Adipocyte (in vitro differentiated cells): Measurements from ENCODE around the gene CARNS1.
"Not testable (repeated sequence)": the region's sequence is repeated elsewhere in the genome, so short reads cannot be mapped to it uniquely, and the experiment has no call there.

Source experiments
- DNase-seq: peaks from one replicate; pipeline ENCODE4 v3.0.0-alpha.2; 2015; ENCODE audit warnings: low read depth
- H3K27me3 ChIP-seq: replicated peaks from 2 replicates; pipeline ENCODE4 v1.7.0; 2013; ENCODE audit warnings: mild to moderate bottlenecking, low read length, moderate library complexity; ENCODE audit not compliant: control insufficient read depth, insufficient read depth
- H3K36me3 ChIP-seq: 2 replicates; pipeline ENCODE4 v1.7.0; 2013; ENCODE audit warnings: low read length, mild to moderate bottlenecking, moderate library complexity; ENCODE audit not compliant: control insufficient read depth, insufficient read depth, severe bottlenecking
- H3K4me1 ChIP-seq: 2 replicates; pipeline ENCODE4 v1.7.0; 2013; ENCODE audit warnings: mild to moderate bottlenecking, low read length, moderate library complexity; ENCODE audit not compliant: control insufficient read depth, insufficient read depth
- H3K4me3 ChIP-seq: 2 replicates; pipeline ENCODE4 v1.7.0; 2013; ENCODE audit warnings: mild to moderate bottlenecking, low read length, moderate library complexity
- H3K9ac ChIP-seq: 2 replicates; pipeline ENCODE4 v1.7.0; 2013; ENCODE audit warnings: mild to moderate bottlenecking, low read length, moderate library complexity
- H3K9me3 ChIP-seq: 2 replicates; pipeline ENCODE4 v1.7.0; 2013; ENCODE audit warnings: mild to moderate bottlenecking, low read length, moderate library complexity; ENCODE audit not compliant: control insufficient read depth

CARNS1 gene

DNA sequence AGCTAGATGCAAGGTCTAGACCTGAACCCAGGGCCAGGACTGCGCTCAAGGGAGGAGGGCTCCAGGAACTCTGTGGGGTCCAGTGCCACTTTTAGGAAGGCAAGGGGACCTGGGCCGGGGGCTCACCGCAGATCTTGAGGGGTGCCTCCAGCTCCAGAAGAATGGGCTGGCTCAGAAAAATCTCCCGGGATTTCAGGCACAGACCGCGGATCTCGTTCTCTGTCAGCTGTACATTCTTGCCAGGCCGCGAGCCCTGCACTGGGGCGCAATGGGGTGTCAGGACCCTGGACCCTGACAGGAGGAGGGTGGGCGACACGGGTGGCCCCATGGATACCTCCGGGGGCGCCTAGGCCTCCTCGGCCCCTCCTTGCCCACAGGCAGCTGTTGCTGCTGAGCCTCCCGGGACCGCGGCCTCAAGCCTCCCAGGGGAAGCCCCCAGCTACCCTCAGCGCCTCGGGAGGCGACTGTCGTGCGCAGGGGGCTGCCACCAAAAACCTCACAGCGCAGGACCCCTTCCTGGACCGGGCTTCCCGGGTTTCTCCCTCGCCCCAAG lies 14.5 kb upstream of the CARNS1 start:
- DNase-seq, result peak; percentile 49
- H3K9me3 ChIP-seq, result no peaks in the 10 kb centered on the region
- peak overlapping the region; percentile 92 for H3K4me3 ChIP-seq
- peaks cover 29% of the 10 kb centered on the region for H3K36me3 ChIP-seq
- peak overlapping the region; percentile 97 for H3K9ac ChIP-seq
- H3K27me3 ChIP-seq, result no peaks in the 10 kb centered on the region
- peaks cover 14% of the 10 kb centered on the region for H3K4me1 ChIP-seq

DNA sequence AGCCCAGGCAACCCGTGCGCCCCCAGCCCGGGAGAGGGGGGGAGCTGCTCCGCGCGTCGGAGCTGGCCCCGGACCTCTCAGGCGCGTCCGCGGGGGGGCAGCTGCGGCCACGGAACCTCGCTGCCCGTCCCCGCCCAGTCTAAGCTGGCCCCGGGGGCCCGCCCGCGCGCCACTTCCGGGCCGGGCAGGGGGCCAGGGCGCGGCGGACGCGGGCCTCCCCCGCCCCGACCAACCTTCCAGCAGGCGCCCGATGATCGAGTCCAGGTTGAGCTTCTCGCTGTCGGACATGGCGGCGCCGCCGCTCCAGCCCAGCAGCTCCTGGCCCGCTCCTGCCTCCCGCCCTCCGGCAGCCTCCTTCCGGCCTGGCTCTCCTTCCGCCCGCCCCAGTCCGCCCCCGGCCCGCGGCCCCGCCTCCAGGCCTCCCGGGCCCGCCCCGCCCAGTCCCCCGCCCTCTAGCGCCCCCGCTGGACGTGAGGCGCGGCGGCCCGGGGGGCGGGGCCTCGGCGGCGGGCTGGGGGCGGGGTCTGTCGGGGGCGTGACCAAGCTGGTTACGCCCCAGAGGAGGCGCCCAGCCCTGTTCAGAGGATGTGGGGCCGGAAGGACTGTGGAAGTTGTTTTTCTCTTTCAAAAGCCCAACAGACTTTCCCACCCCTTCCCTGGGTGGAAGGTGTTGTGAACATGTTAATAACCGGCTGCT lies 13.8 kb upstream of the CARNS1 start, which contains the start of gene PPP1CA:
Gene PPP1CA, minus strand, starts transcription at position 364 of the 697 bp plus-strand sequence. Its CDS starts 76 bp downstream, at position 288.
- peak within 1 kb of the TSS; percentile 92 for H3K4me3 ChIP-seq
- H3K27me3 ChIP-seq, result no peaks in the 10 kb centered on the region
- H3K9me3 ChIP-seq, result no peaks in the 10 kb centered on the region
- peaks cover 25% of the 10 kb centered on the region for H3K36me3 ChIP-seq
- peaks cover 14% of the 10 kb centered on the region for H3K4me1 ChIP-seq
- peak; percentile 96 for DNase-seq
- peak within 1 kb of the TSS; percentile 97 for H3K9ac ChIP-seq

DNA sequence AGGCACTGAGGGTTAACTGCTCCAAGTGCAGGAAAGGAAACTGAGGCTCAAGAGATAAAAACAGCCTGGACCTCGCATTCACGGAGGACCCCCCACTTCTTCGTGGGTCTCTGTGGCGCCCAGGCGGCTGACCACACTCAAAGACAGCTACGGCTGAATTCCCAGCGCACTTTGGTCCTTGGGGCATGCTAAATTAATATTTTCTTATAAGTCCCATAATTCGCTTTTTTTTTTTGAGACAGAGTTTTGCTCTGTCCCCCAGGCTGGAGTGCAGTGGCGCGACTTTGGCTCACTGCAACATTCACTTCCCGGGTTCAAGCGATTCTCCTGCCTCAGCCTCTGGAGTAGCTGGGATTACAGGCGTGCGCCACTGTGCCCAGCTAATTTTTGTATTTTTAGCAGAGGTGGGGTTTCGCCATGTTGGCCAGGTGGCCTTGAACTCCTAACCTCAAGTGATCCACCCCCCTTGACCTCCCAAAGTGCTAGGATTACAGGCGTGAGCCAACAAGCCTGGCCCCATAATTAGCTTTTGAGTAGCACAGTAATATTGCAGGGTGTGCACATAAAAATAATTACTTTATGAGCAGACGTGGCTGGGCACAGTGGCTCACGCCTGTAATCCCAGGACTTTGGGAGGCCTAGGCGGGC lies 13.2 kb upstream of the CARNS1 start:
- peak overlapping the region; percentile 85 for H3K9ac ChIP-seq
- not testable (repeated sequence) for H3K9me3 ChIP-seq, DNase-seq, H3K27me3 ChIP-seq
- peaks cover 22% of the 10 kb centered on the region for H3K36me3 ChIP-seq
- H3K4me1 ChIP-seq, result peaks cover 14% of the 10 kb centered on the region
- peak overlapping the region; percentile 74 for H3K4me3 ChIP-seq

DNA sequence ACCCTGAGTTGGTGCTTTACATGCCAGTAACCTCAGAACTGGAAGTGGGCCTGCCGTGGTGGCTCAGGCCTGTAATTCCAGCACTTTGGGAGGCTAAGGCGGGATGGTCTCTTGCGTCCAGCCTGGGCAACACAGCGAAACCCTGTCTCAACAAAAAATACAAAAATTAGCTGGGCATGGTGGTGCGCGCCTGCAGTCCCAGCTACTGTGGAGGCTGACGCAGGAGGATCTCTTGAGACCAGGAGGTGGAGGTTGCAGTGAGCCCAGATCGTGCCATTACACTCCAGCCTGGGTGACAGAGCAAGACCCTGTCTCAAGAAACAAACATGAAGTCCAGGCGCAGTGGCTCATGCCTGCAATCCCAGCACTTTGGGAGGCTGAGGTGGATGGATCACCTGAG lies 12.4 kb upstream of the CARNS1 start:
- H3K9ac ChIP-seq, H3K9me3 ChIP-seq, H3K4me3 ChIP-seq, DNase-seq: not testable (repeated sequence)
- peaks cover 14% of the 10 kb centered on the region for H3K36me3 ChIP-seq
- peaks cover 14% of the 10 kb centered on the region for H3K4me1 ChIP-seq
- peaks cover 13% of the 10 kb centered on the region for H3K27me3 ChIP-seq

DNA sequence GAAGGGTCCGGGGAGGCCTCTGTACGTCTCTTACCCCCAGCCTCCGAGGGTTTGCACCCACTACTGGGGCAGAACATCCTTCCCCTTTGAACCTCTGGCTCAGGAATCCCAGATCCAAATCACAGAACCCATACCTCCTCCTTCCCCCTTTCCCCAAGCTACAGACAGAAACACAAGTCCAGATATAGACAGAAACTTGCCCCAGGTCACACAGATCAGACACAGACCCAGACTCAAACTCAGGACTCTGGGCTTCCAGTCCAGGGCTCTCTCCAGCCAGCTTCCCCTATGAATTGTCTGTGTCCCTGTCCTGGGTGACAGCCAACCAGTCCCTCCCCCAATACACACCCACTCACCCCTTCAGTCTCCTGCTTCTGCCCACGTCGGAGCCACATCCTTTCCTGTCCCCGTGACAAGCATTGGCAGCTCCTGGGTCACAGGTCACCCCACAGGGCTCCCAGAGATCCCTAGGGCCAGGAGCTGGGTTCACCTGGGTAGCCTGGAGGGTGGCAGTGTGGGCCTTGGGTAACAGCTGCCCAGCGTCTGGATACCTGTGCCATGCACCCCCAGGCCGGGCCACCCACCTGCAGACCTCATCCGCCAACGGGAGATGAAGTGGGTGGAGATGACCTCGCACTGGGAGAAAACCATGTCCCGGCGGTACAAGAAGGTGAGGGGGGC lies 10.8 kb upstream of the CARNS1 start:
- Histone ChIP-seq H3K4me3 (no peak overlapping the region), H3K36me3 (no peaks in the 10 kb centered on the region), H3K9me3 (no peaks in the 10 kb centered on the region), H3K27me3 (peaks cover 26% of the 10 kb centered on the region), H3K4me1 (peaks cover 14% of the 10 kb centered on the region), H3K9ac (no peak overlapping the region)
- no peak for DNase-seq

DNA sequence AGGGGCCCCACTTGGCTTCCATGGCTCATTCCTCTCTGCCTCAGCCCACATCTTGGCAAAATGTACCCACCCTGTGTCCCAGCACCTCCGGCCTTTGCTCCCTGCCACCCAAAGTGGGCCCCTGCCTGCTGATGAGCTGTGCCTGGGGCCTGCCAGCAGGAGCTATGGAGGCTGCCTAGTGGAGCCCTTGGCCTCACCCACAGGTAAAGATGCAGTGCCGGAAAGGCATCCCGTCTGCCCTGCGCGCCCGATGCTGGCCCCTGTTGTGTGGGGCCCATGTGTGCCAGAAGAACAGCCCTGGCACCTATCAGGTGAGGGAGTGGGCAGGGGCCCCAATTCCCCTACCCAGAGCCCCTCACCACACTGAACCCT lies 10.3 kb upstream of the CARNS1 start:
- H3K27me3 ChIP-seq, result peaks cover 32% of the 10 kb centered on the region
- no peaks in the 10 kb centered on the region for H3K36me3 ChIP-seq
- DNase-seq, result no peak
- H3K9ac ChIP-seq, result no peak overlapping the region
- H3K4me1 ChIP-seq, result peaks cover 11% of the 10 kb centered on the region
- H3K9me3 ChIP-seq, result no peaks in the 10 kb centered on the region
- H3K4me3 ChIP-seq, result no peak overlapping the region

DNA sequence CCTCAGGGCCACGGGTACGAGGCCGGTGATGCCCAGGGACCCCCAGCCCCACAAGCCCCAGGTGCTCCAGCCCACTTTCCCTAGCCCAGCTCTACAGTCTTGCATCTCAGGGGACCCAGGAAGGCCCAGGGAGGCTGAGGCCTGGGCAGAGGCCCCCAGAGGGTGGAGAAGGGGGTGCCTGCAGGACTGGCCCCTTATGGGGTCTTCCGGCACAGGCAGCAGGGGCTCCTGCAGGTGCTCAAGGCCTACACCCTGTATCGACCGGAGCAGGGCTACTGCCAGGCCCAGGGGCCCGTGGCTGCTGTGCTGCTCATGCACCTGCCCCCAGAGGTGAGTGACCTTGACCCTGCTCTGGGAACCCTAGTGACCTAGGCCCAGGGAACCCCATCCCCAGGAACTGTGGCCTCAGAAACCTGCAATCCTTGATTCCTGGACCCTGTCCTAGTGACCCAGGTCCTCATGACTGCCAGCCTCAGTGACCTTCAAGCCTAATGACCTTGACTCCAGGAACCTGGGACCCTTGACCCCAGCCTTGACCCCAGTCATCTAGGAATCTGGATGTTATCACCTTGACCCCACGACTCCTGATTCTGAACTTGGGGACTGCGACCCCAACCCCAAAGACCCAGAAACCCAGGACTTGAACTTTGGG lies 9.7 kb upstream of the CARNS1 start:
- DNase-seq, result no peak
- Histone ChIP-seq H3K36me3 (no peaks in the 10 kb centered on the region), H3K4me1 (peaks cover 5% of the 10 kb centered on the region)

DNA sequence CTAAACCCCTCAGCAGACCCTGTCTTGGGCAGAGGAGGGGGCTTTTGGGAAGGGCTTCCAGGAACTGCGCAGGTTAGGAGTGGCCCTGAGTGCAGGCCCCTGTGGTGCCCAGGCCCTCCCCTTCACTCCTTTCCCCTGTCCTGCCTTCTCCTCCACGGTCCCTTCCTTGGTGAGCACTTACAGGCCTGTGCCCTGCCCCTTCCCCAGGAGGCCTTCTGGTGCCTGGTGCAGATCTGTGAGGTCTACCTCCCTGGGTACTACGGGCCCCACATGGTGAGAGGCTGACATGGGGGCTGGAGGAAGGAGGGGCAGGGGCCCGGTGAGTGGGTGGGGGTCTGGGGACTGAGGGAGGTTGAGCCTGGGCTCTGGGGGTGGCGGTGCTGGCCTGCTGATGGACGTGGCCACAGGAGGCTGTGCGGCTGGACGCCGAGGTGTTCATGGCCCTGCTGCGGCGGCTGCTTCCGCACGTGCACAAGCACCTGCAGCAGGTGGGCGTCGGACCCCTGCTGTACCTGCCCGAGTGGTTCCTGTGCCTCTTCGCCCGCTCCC lies 9.0 kb upstream of the CARNS1 start:
- H3K4me3 ChIP-seq, result no peak overlapping the region
- H3K36me3 ChIP-seq, result no peaks in the 10 kb centered on the region
- no peaks in the 10 kb centered on the region for H3K9me3 ChIP-seq
- H3K27me3 ChIP-seq, result peaks cover 45% of the 10 kb centered on the region
- peaks cover 3% of the 10 kb centered on the region for H3K4me1 ChIP-seq
- H3K9ac ChIP-seq, result no peak overlapping the region
- DNase-seq, result no peak

More for the DNA sequence above, 9.7 kb upstream of the CARNS1 start:
- H3K9me3 ChIP-seq, result no peaks in the 10 kb centered on the region
- H3K4me3 ChIP-seq, result no peak overlapping the region
- no peak overlapping the region for H3K9ac ChIP-seq
- peaks cover 38% of the 10 kb centered on the region for H3K27me3 ChIP-seq

DNA sequence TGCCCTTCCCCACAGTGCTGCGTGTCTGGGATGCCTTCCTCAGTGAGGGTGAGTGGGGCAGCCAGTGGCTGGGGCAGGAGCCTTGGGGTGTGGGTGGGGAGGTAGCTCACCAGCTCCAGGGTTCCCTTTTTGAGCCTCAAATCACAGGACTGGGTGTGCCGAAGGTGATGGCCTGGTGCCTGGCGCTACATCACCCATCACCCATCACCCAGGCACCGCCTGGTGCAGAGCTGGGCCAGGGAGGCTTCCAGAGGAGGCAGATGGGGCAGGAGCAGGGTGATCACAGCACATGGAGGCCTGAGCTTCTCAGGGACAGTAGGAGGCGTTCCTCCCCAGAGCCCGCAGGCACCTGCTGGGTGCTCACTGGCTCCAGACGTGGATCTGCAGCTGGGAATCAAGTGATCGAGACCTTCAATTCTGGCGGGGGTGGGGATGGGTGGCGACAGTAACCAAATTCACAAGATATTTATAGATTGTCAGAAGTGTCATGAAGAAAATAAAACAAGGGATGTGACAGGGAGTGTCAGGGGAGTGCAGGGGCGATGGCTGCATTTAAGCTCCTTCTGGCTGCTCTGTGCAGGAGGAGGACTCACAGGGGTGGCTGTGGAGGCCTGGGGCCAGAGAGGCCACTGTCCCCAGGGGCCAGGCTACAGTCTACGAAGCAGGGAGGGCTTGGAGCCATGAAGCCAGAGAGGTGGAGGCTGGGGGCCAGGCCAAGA lies 8.3 kb upstream of the CARNS1 start:
- no peak overlapping the region for H3K4me3 ChIP-seq

DNA sequence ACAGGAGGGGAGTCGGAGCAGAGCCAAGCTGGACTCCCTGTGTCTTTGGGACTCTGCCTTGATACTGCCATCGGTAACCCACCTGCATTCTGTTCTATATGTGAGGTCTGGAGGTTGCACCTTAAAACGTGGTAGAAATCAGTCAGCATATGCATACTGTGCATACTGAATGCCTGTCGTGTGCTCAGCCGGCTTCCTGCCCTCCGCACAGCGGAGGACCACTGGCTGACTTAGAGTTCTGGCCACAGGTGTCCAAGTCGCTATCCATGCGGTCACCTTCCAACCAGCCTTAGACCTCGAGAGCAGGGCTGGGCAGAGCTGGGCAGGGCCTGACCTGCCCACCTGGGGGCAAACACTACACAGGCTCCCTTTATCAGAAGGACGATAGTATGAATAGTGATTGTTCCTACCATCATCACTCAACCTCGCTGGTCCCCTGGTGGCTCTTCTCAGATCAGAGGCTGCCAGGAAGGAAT lies 7.8 kb upstream of the CARNS1 start:
- no peak for DNase-seq
- peaks cover 57% of the 10 kb centered on the region for H3K27me3 ChIP-seq
- H3K9ac ChIP-seq, result no peak overlapping the region
- no peak overlapping the region for H3K4me3 ChIP-seq
- no peaks in the 10 kb centered on the region for H3K4me1 ChIP-seq
- no peaks in the 10 kb centered on the region for H3K9me3 ChIP-seq
- H3K36me3 ChIP-seq, result no peaks in the 10 kb centered on the region

More for the DNA sequence above, 8.3 kb upstream of the CARNS1 start:
- Histone ChIP-seq H3K4me1 (peaks cover 2% of the 10 kb centered on the region), H3K9ac (no peak overlapping the region), H3K9me3 (no peaks in the 10 kb centered on the region), H3K27me3 (peaks cover 51% of the 10 kb centered on the region), H3K36me3 (no peaks in the 10 kb centered on the region)
- DNase-seq, result no peak
